Measurements from ENCODE around the gene GSS. TPM values are rescaled to one million over a fixed set of nuclear protein-coding genes. Genes with fewer than 3 reads are reported as not detected.

GSS gene
- total and polyA plus RNA-seq, 8 donors, result 18.1 to 199 (median 43.7) TPM

- intact Hi-C loops (cut with DNase I; ENCODE audit: low total_unique reads), result no loop called here
- peaks cover 13 to 53% (median 31%) of the 10 kb centered on the region in 4 donors for H3K4me1 ChIP-seq
- DNase-seq, result no peak
- no peaks in the 10 kb centered on the region for H3K9me3 ChIP-seq
- no peak overlapping the region for H3K4me3 ChIP-seq
- TF ChIP-seq POLR2A (IDR thresholded peaks at IDR 0.05) (no peak), POLR2AphosphoS5 (IDR thresholded peaks at IDR 0.05) (no peak)
- peaks cover 0 to 8% (median 2%) of the 10 kb centered on the region in 4 donors for H3K36me3 ChIP-seq
- 31 to 40% (median 33%) methylated on average over 1 of the region's 1 CpG for WGBS, 5 donors
- H3K27ac ChIP-seq, result peak overlapping the region in 1 of 5 donors; percentile 14
- no peaks in the 10 kb centered on the region for H3K27me3 ChIP-seq
Observed at GRCh38 chr20:34896086-34896621, 59.5 kb downstream of the GSS start.

DNA sequence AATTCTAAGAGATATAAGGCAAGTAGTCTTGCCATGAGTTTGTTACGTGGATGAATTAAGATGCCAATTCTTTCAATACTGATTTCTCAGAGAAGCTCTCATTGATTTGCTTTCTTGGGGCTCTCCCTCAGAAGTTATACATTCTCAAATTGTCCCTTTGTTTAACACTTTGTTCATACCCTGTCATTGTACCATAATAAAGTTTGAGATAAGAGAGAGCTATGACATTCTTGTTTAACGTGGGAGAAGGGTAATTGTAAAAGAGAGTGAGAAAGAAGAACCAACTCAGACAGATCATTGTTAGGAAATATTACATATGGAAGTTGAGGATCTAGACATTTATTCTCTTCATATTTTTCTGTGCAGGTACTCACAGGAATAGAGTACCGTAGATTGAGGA, 60.1 kb downstream of the GSS start:
- no peak overlapping the region for H3K27ac ChIP-seq
- no peak for TF ChIP-seq POLR2AphosphoS5 (IDR thresholded peaks at IDR 0.05)
- TF ChIP-seq, protein P1, sequence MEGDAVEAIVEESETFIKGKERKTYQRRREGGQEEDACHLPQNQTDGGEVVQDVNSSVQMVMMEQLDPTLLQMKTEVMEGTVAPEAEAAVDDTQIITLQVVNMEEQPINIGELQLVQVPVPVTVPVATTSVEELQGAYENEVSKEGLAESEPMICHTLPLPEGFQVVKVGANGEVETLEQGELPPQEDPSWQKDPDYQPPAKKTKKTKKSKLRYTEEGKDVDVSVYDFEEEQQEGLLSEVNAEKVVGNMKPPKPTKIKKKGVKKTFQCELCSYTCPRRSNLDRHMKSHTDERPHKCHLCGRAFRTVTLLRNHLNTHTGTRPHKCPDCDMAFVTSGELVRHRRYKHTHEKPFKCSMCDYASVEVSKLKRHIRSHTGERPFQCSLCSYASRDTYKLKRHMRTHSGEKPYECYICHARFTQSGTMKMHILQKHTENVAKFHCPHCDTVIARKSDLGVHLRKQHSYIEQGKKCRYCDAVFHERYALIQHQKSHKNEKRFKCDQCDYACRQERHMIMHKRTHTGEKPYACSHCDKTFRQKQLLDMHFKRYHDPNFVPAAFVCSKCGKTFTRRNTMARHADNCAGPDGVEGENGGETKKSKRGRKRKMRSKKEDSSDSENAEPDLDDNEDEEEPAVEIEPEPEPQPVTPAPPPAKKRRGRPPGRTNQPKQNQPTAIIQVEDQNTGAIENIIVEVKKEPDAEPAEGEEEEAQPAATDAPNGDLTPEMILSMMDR (IDR thresholded peaks at IDR 0.05), result no peak
- TF ChIP-seq EP300 (IDR thresholded peaks at IDR 0.05), result no peak
- TF ChIP-seq POLR2A (IDR thresholded peaks at IDR 0.05), result no peak
- H3K9me3 ChIP-seq, result no peaks in the 10 kb centered on the region
- H3K4me1 ChIP-seq, result peaks cover 16 to 60% (median 35%) of the 10 kb centered on the region in 4 donors
- no peaks in the 10 kb centered on the region for H3K27me3 ChIP-seq
- peaks cover 0 to 8% (median 2%) of the 10 kb centered on the region in 4 donors for H3K36me3 ChIP-seq
- intact Hi-C loops (cut with DNase I; ENCODE audit: low total_unique reads), result no loop called here
- no peak overlapping the region for H3K4me3 ChIP-seq
- DNase-seq, result no peak
- 51 to 62% (median 60%) methylated on average over 3 of the region's 3 CpGs for WGBS, 5 donors

DNA sequence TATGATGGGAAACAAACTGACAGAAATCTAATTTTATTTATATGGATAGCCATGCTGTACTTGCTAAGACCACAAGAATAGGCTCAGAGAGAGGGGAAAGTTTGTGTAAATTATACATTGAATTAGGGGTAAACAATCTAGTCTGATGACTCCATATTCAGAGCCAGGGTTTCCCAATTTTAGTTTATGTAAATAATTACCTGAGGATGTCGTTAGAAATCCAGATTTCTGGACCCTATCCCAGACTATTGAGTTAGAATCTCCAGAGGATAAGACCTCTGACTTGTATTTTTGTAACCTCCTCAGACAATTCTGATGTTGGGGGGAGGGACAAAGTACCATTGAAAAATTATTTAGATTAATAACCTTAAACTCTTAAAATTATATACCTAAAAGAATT, 60.9 kb downstream of the GSS start:
- H3K4me1 ChIP-seq, result peaks cover 16 to 59% (median 40%) of the 10 kb centered on the region in 4 donors
- no peaks in the 10 kb centered on the region for H3K27me3 ChIP-seq
- H3K4me3 ChIP-seq, result no peak overlapping the region
- intact Hi-C loops (cut with DNase I; ENCODE audit: low total_unique reads), result no loop called here
- no peak overlapping the region for H3K27ac ChIP-seq
- TF ChIP-seq EP300 (IDR thresholded peaks at IDR 0.05) (no peak), POLR2A (IDR thresholded peaks at IDR 0.05) (no peak), POLR2AphosphoS5 (IDR thresholded peaks at IDR 0.05) (no peak)
- TF ChIP-seq, protein P1 (IDR thresholded peaks at IDR 0.05), result no peak
- no peaks in the 10 kb centered on the region for H3K9me3 ChIP-seq
- peaks cover 0 to 8% (median 2%) of the 10 kb centered on the region in 4 donors for H3K36me3 ChIP-seq
- 11 to 30% (median 14%) methylated on average over 1 of the region's 1 CpG for WGBS, 5 donors
- DNase-seq, result no peak

- Histone ChIP-seq H3K36me3 (peaks cover 0 to 6% (median 2%) of the 10 kb centered on the region in 4 donors), H3K27ac (peak overlapping the region in 1 of 5 donors; percentile 52), H3K9me3 (no peaks in the 10 kb centered on the region), H3K4me3 (no peak overlapping the region), H3K27me3 (no peaks in the 10 kb centered on the region), H3K4me1 (peaks cover 16 to 66% (median 46%) of the 10 kb centered on the region in 4 donors)
- intact Hi-C loops (cut with DNase I; ENCODE audit: low total_unique reads), result no loop called here
- no peak for DNase-seq
- TF ChIP-seq POLR2A (IDR thresholded peaks at IDR 0.05) (no peak), POLR2AphosphoS5 (IDR thresholded peaks at IDR 0.05) (no peak), EP300 (IDR thresholded peaks at IDR 0.05) (no peak)
- TF ChIP-seq, protein P1 (IDR thresholded peaks at IDR 0.05), result no peak
- 83 to 96% (median 95%) methylated on average over 2 of the region's 2 CpGs for WGBS, 5 donors
Observed at GRCh38 chr20:34892671-34893070, 62.9 kb downstream of the GSS start.

Data from stomach (tissue), 9 donors.